Heart right ventricle (tissue), 16 donors: ENCODE data around the gene PSD4. TPM values are rescaled to one million over a fixed set of nuclear protein-coding genes. Genes with fewer than 3 reads are reported as not detected.

Experiments
- ATAC-seq, 8 donors: fragments of 200-7000 bp; cut with Tn5 transposase; one replicate each; pipeline ENCODE4 v1.9.1; 2020; ENCODE audit warnings: mild to moderate bottlenecking in 8 of 8, moderate library complexity in 8 of 8, moderate number of reproducible peaks in 1 of 8
- DNase-seq, 2 donors: peaks; one replicate each; pipeline ENCODE4 v3.0.0-alpha.2; 2020
- H3K27ac ChIP-seq, 10 donors: fragments of 200-600 bp; sonication (generic) in 2 of 10; one replicate each; pipeline versions ENCODE4 v1.5.0 to v1.8.0; 2020 to 2022; ENCODE audit warnings: mild to moderate bottlenecking in 3 of 10
- H3K27me3 ChIP-seq, 7 donors: fragments of 200-600 bp; one replicate each; pipeline ENCODE4 v1.8.0; 2021 to 2022; ENCODE audit warnings: mild to moderate bottlenecking in 2 of 7
- H3K36me3 ChIP-seq, 9 donors: fragments of 200-600 bp; sonication (generic) in 1 of 9; one replicate each; pipeline versions ENCODE4 v1.5.0 to v1.8.0; 2020 to 2022; ENCODE audit warnings: mild to moderate bottlenecking in 2 of 9
- H3K4me1 ChIP-seq, 9 donors: fragments of 200-600 bp; sonication (generic) in 1 of 9; one replicate each; pipeline versions ENCODE4 v1.5.0 to v1.8.0; 2020 to 2022; ENCODE audit warnings: mild to moderate bottlenecking in 4 of 9
- H3K4me3 ChIP-seq, 10 donors: fragments of 200-600 bp; sonication (generic) in 2 of 10; one replicate each; pipeline versions ENCODE4 v1.5.0 to v1.8.0; 2020 to 2022; ENCODE audit warnings: mild to moderate bottlenecking in 7 of 10, moderate library complexity in 2 of 10
- H3K9me3 ChIP-seq, 11 donors: fragments of 200-600 bp in 10 of 11; sonication (generic) in 2 of 11; one replicate each; pipeline versions ENCODE4 v1.5.0 to v1.8.0; 2013 to 2022; ENCODE audit warnings: mild to moderate bottlenecking in 2 of 11, control low read depth in 1 of 11, moderate library complexity in 1 of 11
- CTCF ChIP-seq, 9 donors: fragments of 200-600 bp; sonication (generic) in 2 of 9; IDR thresholded peaks; one replicate each; pipeline versions ENCODE4 v1.5.0 to v1.8.0; 2021 to 2022; ENCODE audit warnings: antibody characterized with exemption in 9 of 9, mild to moderate bottlenecking in 5 of 9, moderate library complexity in 1 of 9
- WGBS, 2 donors: extraction: QIAGEN DNeasy Blood & Tissue Kit; methylation state at CpG; one replicate each; pipeline ENCODE4 v1.1.7; 2013; ENCODE audit warnings: inconsistent platforms in 1 of 2; 5-methylcytosine and 5-hydroxymethylcytosine counted together
- intact Hi-C, 10 donors: fragments of 100-400 bp; cut with DNase I; formaldehyde crosslinking; loops; one replicate each; pipeline versions ENCODE4 v1.11.1 to v1.14.2; 2022
- long read RNA-seq, 3 donors: library from polyadenylated mRNA; unstranded; transcript quantifications; one replicate each; pipeline ENCODE4 v2.0.0, GENCODE V29; 2020 to 2021
- polyA plus RNA-seq, 2 donors: library from polyadenylated mRNA; stranded (reverse); fragments of 200-250 nt; gene quantifications; one replicate each; pipeline ENCODE4 v1.2.3, GENCODE V29; 2013
- total RNA-seq, 10 donors: library from RNA; stranded (reverse); fragmentation: NEBNext Ultra II Directional in 3 of 10; extraction: Animal tissue kit (Norgen Biotek cat#: 25700) in 3 of 10; gene quantifications; one replicate each; pipeline versions ENCODE4 v1.2.1 to v1.2.4, GENCODE V29; 2021 to 2023
- donor health status: Arrhythmogenic right ventricular cardiomyopathy.
- donor health status: ischemic (EF 13 %, LVEDD 7.1; RV severe dilation, severe dysfunction).
- donor health status: healthy with polysubstance abuse.
- donor health status: DM: no; HTN: yes; CAD: no.
- donor health status: DM: no; HTN: no; CAD: no.
- donor health status: ischemic (EF 25% LVEDD 6.9; RV normal size, moderate dysfunction).
- donor health status: ischemic (EF 25% LVEDD 5.7; RV mildly dilated, moderate dysfunction).
- donor health status: healthy.
- donor health status: DM: yes; HTN: yes; CAD: no.
- donor health status: Ischemic cardiomyopathy.
- donor health status: ischemic (EF 35%, LVEDD 5.7; RV mildly dilated, moderate dysfunction).
- donor health status: nonischemic (EF 11% LVEDD 7.7; RV severe dilation, severe dysfunction).
- donor health status: DM: yes; HTN: yes; CAD: no.
- donor health status: PGD.
- donor health status: ischemic (EF 29% LVEDD 5.4; RV normal size, mild dysfunction).
- donor health status: nonischemic (EF 23%, LVEDD 6.1; RV moderate dilation, normal function).

Gene PSD4
- total RNA-seq (10 to 100 TPM in 1 of 10 donors, 1 to 10 TPM in 9; 1.0 to 13.0 (median 2.1) TPM), polyA plus RNA-seq (1 to 10 TPM; 1.0 to 1.3 TPM)
- long read RNA-seq, donor 1, partial matches to known transcripts, result 2 of 2 reads
- long read RNA-seq, donor 1, other reads (novel, unspliced or antisense), result 0 of 2 reads
- long read RNA-seq, donor 2, partial matches to known transcripts, result 0 of 1 reads
- long read RNA-seq, donor 2, other reads (novel, unspliced or antisense), result 1 of 1 reads
- long read RNA-seq, donor 3, partial matches to known transcripts, result 1 of 2 reads
- long read RNA-seq, donor 3, other reads (novel, unspliced or antisense), result 1 of 2 reads

- Histone ChIP-seq H3K9me3 (no peaks in the 10 kb centered on the region), H3K27me3 (peaks cover 0 to 4% (median 0%) of the 10 kb centered on the region in 7 donors), H3K4me3 (peak within 1 kb of the TSS in 6 of 10 donors; percentile 3 to 62 (median 18)), H3K4me1 (peaks cover 0 to 45% (median 0%) of the 10 kb centered on the region in 9 donors), H3K36me3 (no peaks in the 10 kb centered on the region), H3K27ac (peak within 1 kb of the TSS in 3 of 10 donors; percentile 53 to 91 (median 69))
- 57 to 62% methylated on average over 12 to 14 of the region's 14 CpGs for WGBS, 2 donors
- intact Hi-C loops, result no loop called here
- ATAC-seq (peak; percentile 62 to 86 (median 72)), DNase-seq (peak; percentile 32 to 60)
- no peak for TF ChIP-seq CTCF (IDR thresholded peaks at IDR 0.05)
These were observed at the start of gene PSD4 for GRCh38 chr2:113173542-113174375. PSD4 (plus strand) TSS chr2:113173971; CDS start chr2:113182457, 8,486 bp downstream.

- ATAC-seq, result peak; percentile 25 to 68 (median 43)
- WGBS, 2 donors, result 31 to 36% methylated on average over 12 of the region's 12 CpGs
- peak in 1 of 2 donors; percentile 12 for DNase-seq
- no peak for TF ChIP-seq CTCF (IDR thresholded peaks at IDR 0.05)
- Histone ChIP-seq H3K27me3 (peaks cover 0 to 5% (median 0%) of the 10 kb centered on the region in 7 donors), H3K9me3 (no peaks in the 10 kb centered on the region), H3K27ac (peak overlapping the region in 1 of 10 donors; percentile 63), H3K4me3 (no peak overlapping the region), H3K4me1 (peaks cover 0 to 40% (median 5%) of the 10 kb centered on the region in 9 donors), H3K36me3 (no peaks in the 10 kb centered on the region)
- intact Hi-C loops, result no loop called here
These were observed 49.4 kb upstream of the PSD4 start for GRCh38 chr2:113124181-113124961.

- intact Hi-C loops, result no loop called here
- no peak for TF ChIP-seq CTCF (IDR thresholded peaks at IDR 0.05)
These were observed 48.6 kb upstream of the PSD4 start for GRCh38 chr2:113124984-113125855.

More at GRCh38 chr2:113124984-113125855, 48.6 kb upstream of the PSD4 start:
- H3K9me3 ChIP-seq, result no peaks in the 10 kb centered on the region
- WGBS, 2 donors, result 65 to 74% methylated on average over 6 of the region's 6 CpGs
- H3K4me1 ChIP-seq, result peaks cover 0 to 40% (median 5%) of the 10 kb centered on the region in 9 donors
- H3K27me3 ChIP-seq, result no peaks in the 10 kb centered on the region
- H3K27ac ChIP-seq, result peak overlapping the region in 1 of 10 donors; percentile 63
- ATAC-seq, result no peak
- H3K4me3 ChIP-seq, result no peak overlapping the region
- DNase-seq, result no peak
- H3K36me3 ChIP-seq, result no peaks in the 10 kb centered on the region
